Pancreas (tissue), 10 donors: ENCODE results near the gene NPVF. TPM values are rescaled to one million over a fixed set of nuclear protein-coding genes. Genes with fewer than 3 reads are reported as not detected.

ENCODE experiments used
- ATAC-seq, 4 donors: fragments of 200-7000 bp; cut with Tn5 transposase; one replicate each; pipeline versions ENCODE4 v1.8.0 to v1.9.1; 2020; ENCODE audit warnings: mild to moderate bottlenecking in 4 of 4, moderate library complexity in 4 of 4
- DNase-seq, 6 donors: peaks; one replicate each; pipeline ENCODE4 v3.0.0-alpha.2; 2020
- FAIRE-seq: peaks from 2 replicates; lab custom pipeline; 2012; peaks lifted over from hg19 to GRCh38; lab: Jason Lieb, UNC
- H3K27ac ChIP-seq, 4 donors: fragments of 200-600 bp; sonication (generic); 1 replicate in 3 of 4; 2 replicates in 1 of 4; pipeline versions ENCODE4 v1.5.0 to v1.8.0; 2020
- H3K27me3 ChIP-seq, 4 donors: fragments of 200-600 bp; one replicate each; pipeline ENCODE4 v1.8.0; 2021
- H3K36me3 ChIP-seq, 3 donors: fragments of 200-600 bp; sonication (generic) in 1 of 3; one replicate each; pipeline versions ENCODE4 v1.5.0 to v1.8.0; 2020 to 2021
- H3K4me1 ChIP-seq, 3 donors: fragments of 200-600 bp; one replicate each; pipeline ENCODE4 v1.8.0; 2021
- H3K4me3 ChIP-seq, 4 donors: fragments of 200-600 bp; sonication (generic) in 2 of 4; one replicate each; pipeline versions ENCODE4 v1.5.0 to v1.8.0; 2020 to 2021
- H3K9me3 ChIP-seq, 4 donors: fragments of 200-600 bp; one replicate each; pipeline ENCODE4 v1.8.0; 2021
- WGBS, 2 donors: extraction: QIAGEN DNeasy Blood & Tissue Kit; methylation state at CpG; one replicate each; pipeline ENCODE4 v1.1.7; 2013; 5-methylcytosine and 5-hydroxymethylcytosine counted together
- intact Hi-C, 3 donors: fragments of 100-400 bp; cut with DNase I; formaldehyde crosslinking; loops; one replicate each; pipeline versions ENCODE4 v1.11.1 to v1.14.2; 2022
- polyA plus RNA-seq, 2 donors: library from polyadenylated mRNA; stranded (reverse); fragments of 200-250 nt; gene quantifications; one replicate each; pipeline ENCODE4 v1.2.3, GENCODE V29; 2013
- total RNA-seq, 6 donors: library from RNA; stranded (reverse); fragmentation: NEBNext Ultra II Directional in 4 of 6; extraction: Animal tissue kit (Norgen Biotek cat#: 25700) in 4 of 6; gene quantifications; one replicate each; pipeline versions ENCODE4 v1.2.1 to v1.2.4, GENCODE V29; 2021 to 2023
- TF ChIP-seq, protein P1 (sequence below), 4 donors: fragments of 200-600 bp; sonication (generic) in 3 of 4; IDR thresholded peaks; one replicate each; pipeline versions ENCODE4 v1.5.0 to v1.8.0; 2021; ENCODE audit warnings: antibody characterized with exemption in 4 of 4
- donor health status: healthy with polysubstance abuse.
- donor health status: DM: no; HTN: no; CAD: no; lungs with moderate emphysema.
- donor health status: DM: no; HTN: no; CAD: no.
- donor health status: control.
- donor health status: control.
- donor health status: Bipolar disorder and iron deficiency.
- donor health status: DM: yes; HTN: yes; CAD: no.
- donor health status: DM: no; HTN: no; CAD: no.
- donor health status: DM: no; HTN: no; CAD: no.
- donor health status: DM: yes; HTN: yes; CAD: no.

Gene NPVF
- total and polyA plus RNA-seq, 8 donors: not detected

DNA sequence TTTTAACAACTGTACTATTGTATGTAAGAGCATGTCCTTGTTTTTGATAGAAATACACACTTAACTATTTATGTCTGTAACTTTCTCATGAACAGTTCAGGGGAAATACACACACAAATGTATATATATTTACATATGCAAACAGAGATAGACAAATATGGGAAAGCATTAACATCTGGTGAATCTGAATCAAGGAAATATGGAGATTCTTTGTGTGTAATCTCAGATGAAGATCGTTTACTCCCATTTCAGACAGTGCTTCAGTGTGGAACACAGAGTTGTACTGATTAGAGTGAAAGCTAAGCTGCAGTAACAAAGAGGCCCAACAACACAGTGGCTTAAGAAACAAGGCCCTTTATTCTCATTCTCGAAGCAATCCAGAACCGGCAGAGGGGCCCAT, 26.3 kb upstream of the NPVF start:
- Histone ChIP-seq H3K27me3 (no peaks in the 10 kb centered on the region), H3K4me1 (no peaks in the 10 kb centered on the region), H3K4me3 (no peak overlapping the region), H3K9me3 (no peaks in the 10 kb centered on the region), H3K27ac (no peak overlapping the region), H3K36me3 (no peaks in the 10 kb centered on the region)
- DNase-seq (no peak), ATAC-seq (no peak), FAIRE-seq (no peak)
- TF ChIP-seq, protein P1, sequence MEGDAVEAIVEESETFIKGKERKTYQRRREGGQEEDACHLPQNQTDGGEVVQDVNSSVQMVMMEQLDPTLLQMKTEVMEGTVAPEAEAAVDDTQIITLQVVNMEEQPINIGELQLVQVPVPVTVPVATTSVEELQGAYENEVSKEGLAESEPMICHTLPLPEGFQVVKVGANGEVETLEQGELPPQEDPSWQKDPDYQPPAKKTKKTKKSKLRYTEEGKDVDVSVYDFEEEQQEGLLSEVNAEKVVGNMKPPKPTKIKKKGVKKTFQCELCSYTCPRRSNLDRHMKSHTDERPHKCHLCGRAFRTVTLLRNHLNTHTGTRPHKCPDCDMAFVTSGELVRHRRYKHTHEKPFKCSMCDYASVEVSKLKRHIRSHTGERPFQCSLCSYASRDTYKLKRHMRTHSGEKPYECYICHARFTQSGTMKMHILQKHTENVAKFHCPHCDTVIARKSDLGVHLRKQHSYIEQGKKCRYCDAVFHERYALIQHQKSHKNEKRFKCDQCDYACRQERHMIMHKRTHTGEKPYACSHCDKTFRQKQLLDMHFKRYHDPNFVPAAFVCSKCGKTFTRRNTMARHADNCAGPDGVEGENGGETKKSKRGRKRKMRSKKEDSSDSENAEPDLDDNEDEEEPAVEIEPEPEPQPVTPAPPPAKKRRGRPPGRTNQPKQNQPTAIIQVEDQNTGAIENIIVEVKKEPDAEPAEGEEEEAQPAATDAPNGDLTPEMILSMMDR (IDR thresholded peaks at IDR 0.05): no peak
- intact Hi-C loops: loop anchor here in 1 of 3 donors (5.0 kb wide), 2 partner anchors 308 to 598 kb away; no protein-coding TSS in a partner anchor
- 92 to 95% methylated on average over 3 of the region's 3 CpGs for WGBS, 2 donors

DNA sequence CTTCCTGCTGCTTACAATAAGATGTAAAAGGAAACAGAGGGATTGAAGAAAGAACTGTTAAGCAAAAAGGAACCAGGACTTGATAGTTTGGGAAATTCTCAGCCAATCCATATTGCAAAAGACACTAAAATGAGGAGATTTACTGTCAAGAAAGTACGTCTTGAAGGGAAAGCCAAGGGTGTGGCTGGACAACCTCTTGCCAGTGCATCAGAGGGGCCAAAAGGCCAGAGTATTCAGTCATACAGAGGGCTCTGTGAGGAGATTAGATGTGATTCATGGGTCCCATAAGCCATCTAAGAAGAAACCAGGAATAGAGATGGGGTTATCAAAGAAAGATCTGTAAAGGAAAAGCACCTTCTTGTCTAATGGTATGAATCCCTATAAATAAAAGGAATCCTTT, 25.4 kb upstream of the NPVF start:
- Histone ChIP-seq H3K36me3 (no peaks in the 10 kb centered on the region), H3K4me1 (no peaks in the 10 kb centered on the region), H3K27ac (no peak overlapping the region), H3K4me3 (no peak overlapping the region), H3K9me3 (no peaks in the 10 kb centered on the region), H3K27me3 (no peaks in the 10 kb centered on the region)
- intact Hi-C loops: no loop called here
- FAIRE-seq (no peak), DNase-seq (no peak), ATAC-seq (no peak)
- WGBS, 2 donors: 89 to 90% methylated on average over 1 of the region's 1 CpG
- TF ChIP-seq, protein P1 (IDR thresholded peaks at IDR 0.05): no peak

DNA sequence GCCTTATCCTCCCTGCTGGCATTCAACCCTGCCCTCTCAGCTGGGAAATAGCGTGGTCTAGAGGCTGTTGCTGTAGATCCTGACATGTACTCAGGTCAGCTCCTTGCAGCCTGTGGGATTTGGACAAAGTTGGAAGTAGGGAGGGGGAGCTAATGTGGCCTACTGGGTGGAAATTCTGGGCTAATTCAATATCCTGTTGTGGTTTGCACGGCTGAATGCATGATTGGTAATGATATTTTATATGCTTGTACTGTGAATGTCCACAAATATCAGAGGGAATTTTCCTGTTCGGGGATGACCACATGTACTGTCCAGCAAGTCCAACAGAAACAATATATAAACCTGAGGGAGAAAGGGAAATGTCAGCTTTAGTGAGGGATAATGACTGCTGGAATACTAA, 22.1 kb upstream of the NPVF start:
- DNase-seq: no peak
- Histone ChIP-seq H3K4me3 (no peak overlapping the region), H3K27ac (no peak overlapping the region), H3K9me3 (no peaks in the 10 kb centered on the region), H3K27me3 (no peaks in the 10 kb centered on the region), H3K36me3 (no peaks in the 10 kb centered on the region), H3K4me1 (no peaks in the 10 kb centered on the region)
- no peak for ATAC-seq
- intact Hi-C loops: no loop called here
- no peak for FAIRE-seq
- 89 to 90% methylated on average over 3 of the region's 3 CpGs for WGBS, 2 donors
- TF ChIP-seq, protein P1 (IDR thresholded peaks at IDR 0.05): no peak

DNA sequence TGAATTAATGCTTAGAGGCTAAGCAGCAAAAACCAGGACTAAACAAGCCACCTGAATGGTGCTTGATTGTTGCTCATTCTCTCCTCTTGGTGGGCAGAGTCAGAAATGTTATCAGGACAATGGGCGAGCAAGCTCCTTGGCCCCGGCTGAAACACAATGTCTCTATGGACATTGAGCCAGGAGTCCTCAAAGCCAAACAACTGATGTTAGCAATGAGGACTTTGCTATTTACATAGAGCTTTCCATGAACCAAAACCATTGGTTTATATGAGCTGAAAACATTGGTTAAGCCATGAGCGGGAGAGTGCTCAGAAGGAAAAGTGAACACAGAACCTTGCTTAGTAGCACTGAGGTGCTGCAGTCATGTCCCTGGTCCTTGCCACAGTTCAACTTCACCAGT, 21.5 kb upstream of the NPVF start:
- WGBS, 2 donors: 94 to 95% methylated on average over 3 of the region's 3 CpGs
- Histone ChIP-seq H3K4me1 (no peaks in the 10 kb centered on the region), H3K27me3 (no peaks in the 10 kb centered on the region), H3K9me3 (no peaks in the 10 kb centered on the region), H3K36me3 (no peaks in the 10 kb centered on the region), H3K27ac (no peak overlapping the region), H3K4me3 (no peak overlapping the region)
- ATAC-seq (no peak), FAIRE-seq (no peak), DNase-seq (no peak)
- TF ChIP-seq, protein P1 (IDR thresholded peaks at IDR 0.05): no peak
- intact Hi-C loops: no loop called here

DNA sequence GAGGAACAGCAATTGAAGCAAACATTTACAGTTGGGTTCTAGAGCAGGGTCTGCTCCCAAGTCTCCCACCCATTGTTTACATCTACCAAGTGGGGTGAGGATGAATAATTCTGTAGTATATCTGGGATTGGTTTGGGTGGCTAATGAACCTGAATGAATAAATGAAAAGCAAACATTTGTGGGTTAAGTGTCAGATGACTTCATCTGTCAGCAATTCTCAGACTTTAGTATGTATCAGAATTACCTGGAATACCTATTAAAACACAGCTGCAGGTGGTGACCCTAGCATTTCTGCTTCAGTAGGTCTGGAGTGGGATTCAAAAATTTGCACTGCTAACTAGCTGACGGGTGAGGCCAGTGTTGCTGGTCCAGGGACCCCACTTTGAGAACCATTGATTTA, 18.0 kb upstream of the NPVF start:
- TF ChIP-seq, protein P1 (IDR thresholded peaks at IDR 0.05): no peak
- no peak overlapping the region for H3K4me3 ChIP-seq
- WGBS, 2 donors: 85 to 87% methylated on average over 1 of the region's 1 CpG
- H3K36me3 ChIP-seq: no peaks in the 10 kb centered on the region
- no peak for FAIRE-seq
- intact Hi-C loops: no loop called here
- no peaks in the 10 kb centered on the region for H3K9me3 ChIP-seq
- no peaks in the 10 kb centered on the region for H3K27me3 ChIP-seq
- H3K27ac ChIP-seq: no peak overlapping the region
- no peak for DNase-seq
- no peak for ATAC-seq
- no peaks in the 10 kb centered on the region for H3K4me1 ChIP-seq
